Measurements from ENCODE around the gene NTRK1.

Gene NTRK1

DNA sequence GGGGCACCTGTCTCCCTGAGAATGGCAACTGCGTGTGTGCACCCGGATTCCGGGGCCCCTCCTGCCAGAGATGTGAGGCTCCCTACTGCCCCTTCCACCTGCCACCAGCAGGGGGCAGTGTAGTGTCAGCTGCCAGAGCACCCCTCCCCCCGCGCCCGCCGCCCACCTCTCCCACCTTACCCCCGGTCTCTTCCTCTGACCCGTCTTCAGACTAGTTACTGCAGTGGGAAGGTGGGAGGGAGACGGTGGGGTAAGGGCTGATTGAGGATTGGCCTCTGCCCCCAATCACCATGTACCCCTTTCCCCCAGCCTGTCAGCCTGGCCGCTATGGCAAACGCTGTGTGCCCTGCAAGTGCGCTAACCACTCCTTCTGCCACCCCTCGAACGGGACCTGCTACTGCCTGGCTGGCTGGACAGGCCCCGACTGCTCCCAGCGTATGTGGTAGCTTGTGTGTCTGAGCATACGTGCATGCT is 49.7 kb downstream of the NTRK1 start:
- TF ChIP-seq CTCF (IDR thresholded peaks at IDR 0.05; ENCODE audit: low read depth, low read length, missing control alignments), result peak; percentile 89
- DNase-seq, result no peak
- Histone ChIP-seq H3K36me3 (replicated peaks) (peaks cover 47% of the 10 kb centered on the region), H3K4me3 (ENCODE audit: low read depth, low read length) (no peak overlapping the region), H3K27me3 (replicated peaks) (no peaks in the 10 kb centered on the region), H3K27ac (no peak overlapping the region)
- in situ Hi-C loops (cut with HindIII; ENCODE audit: low pct_ligation_motif_present, low sequenced_read_pairs), result no loop called here

GRCh38 chr1:156911577-156912298 is 51.1 kb downstream of the NTRK1 start:
- Histone ChIP-seq H3K27ac (no peak overlapping the region), H3K36me3 (replicated peaks) (peaks cover 46% of the 10 kb centered on the region), H3K27me3 (replicated peaks) (no peaks in the 10 kb centered on the region), H3K4me3 (ENCODE audit: low read depth, low read length) (no peak overlapping the region)
- in situ Hi-C loops (cut with HindIII; ENCODE audit: low pct_ligation_motif_present, low sequenced_read_pairs), result no loop called here
- DNase-seq, result no peak
- no peak for TF ChIP-seq CTCF (IDR thresholded peaks at IDR 0.05; ENCODE audit: low read depth, low read length, missing control alignments)

DNA sequence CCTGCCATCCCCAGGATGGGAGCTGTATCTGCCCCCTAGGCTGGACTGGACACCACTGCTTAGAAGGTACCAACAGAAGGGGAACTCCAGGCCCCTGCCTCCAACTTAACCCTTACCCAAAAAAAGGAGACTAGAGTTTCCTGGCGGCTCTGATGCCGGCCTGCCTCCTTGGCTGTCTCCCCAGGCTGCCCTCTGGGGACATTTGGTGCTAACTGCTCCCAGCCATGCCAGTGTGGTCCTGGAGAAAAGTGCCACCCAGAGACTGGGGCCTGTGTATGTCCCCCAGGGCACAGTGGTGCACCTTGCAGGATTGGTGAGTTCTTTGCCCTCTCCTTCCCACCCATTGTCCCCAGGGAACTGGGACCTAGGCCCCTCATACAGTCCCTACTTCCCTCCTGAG is 51.6 kb downstream of the NTRK1 start:
- Histone ChIP-seq H3K4me3 (ENCODE audit: low read depth, low read length) (no peak overlapping the region), H3K36me3 (replicated peaks) (peaks cover 43% of the 10 kb centered on the region), H3K27ac (no peak overlapping the region), H3K27me3 (replicated peaks) (no peaks in the 10 kb centered on the region)
- DNase-seq, result no peak
- no peak for TF ChIP-seq CTCF (IDR thresholded peaks at IDR 0.05; ENCODE audit: low read depth, low read length, missing control alignments)
- in situ Hi-C loops (cut with HindIII; ENCODE audit: low pct_ligation_motif_present, low sequenced_read_pairs), result no loop called here

GRCh38 chr1:156912861-156913808 is 52.5 kb downstream of the NTRK1 start:
- no peak for DNase-seq
- in situ Hi-C loops (cut with HindIII; ENCODE audit: low pct_ligation_motif_present, low sequenced_read_pairs), result no loop called here
- no peak overlapping the region for H3K4me3 ChIP-seq (ENCODE audit: low read depth, low read length)
- H3K27ac ChIP-seq, result no peak overlapping the region
- H3K27me3 ChIP-seq (replicated peaks), result no peaks in the 10 kb centered on the region
- H3K36me3 ChIP-seq (replicated peaks), result peaks cover 41% of the 10 kb centered on the region
- no peak for TF ChIP-seq CTCF (IDR thresholded peaks at IDR 0.05; ENCODE audit: low read depth, low read length, missing control alignments)

- Histone ChIP-seq H3K27me3 (replicated peaks) (no peaks in the 10 kb centered on the region), H3K27ac (no peak overlapping the region), H3K36me3 (replicated peaks) (peaks cover 33% of the 10 kb centered on the region), H3K4me3 (ENCODE audit: low read depth, low read length) (no peak overlapping the region)
- TF ChIP-seq CTCF (IDR thresholded peaks at IDR 0.05; ENCODE audit: low read depth, low read length, missing control alignments), result no peak
- no peak for DNase-seq
- in situ Hi-C loops (cut with HindIII; ENCODE audit: low pct_ligation_motif_present, low sequenced_read_pairs), result no loop called here
Observed at GRCh38 chr1:156913809-156914387, 53.2 kb downstream of the NTRK1 start.
